OCI-LY7 (cell line): ENCODE results near the gene SERINC4. TPM values are rescaled to one million over a fixed set of nuclear protein-coding genes. Genes with fewer than 3 reads are reported as not detected.

Source experiments
- BruUV-seq: library from RNA; stranded (reverse); fragments of 400-500 nt; replicated peaks from 2 replicates; lab custom pipeline; 2021; lab: Mats Ljungman, UMichigan
- CTCF ChIA-PET: fragments of 300-600 bp; sonication (Branson Sonifier 250); formaldehyde crosslinking; loops from one replicate; lab custom pipeline; 2022; ENCODE audit warnings: antibody characterized with exemption; ENCODE audit not compliant: unreplicated experiment; lab: Charles Lee
- POLR2A ChIA-PET: fragments of 300-600 bp; sonication (Branson Sonifier 250); formaldehyde crosslinking; loops from one replicate; lab custom pipeline; 2022; ENCODE audit warnings: antibody characterized with exemption; lab: Charles Lee
- DNase-seq: peaks from one replicate; pipeline ENCODE4 v3.0.0-alpha.2; 2015; ENCODE audit warnings: low spot score
- H2AFZ ChIP-seq: fragments of 200-600 bp; sonication (generic), shearing (Covaris generic); 2 replicates; pipeline ENCODE4 v1.6.1; 2014; ENCODE audit warnings: mild to moderate bottlenecking, antibody characterized with exemption, low read length, moderate library complexity
- H3K27ac ChIP-seq: fragments of 200-600 bp; sonication (generic); 2 replicates; pipeline ENCODE4 v1.5.1; 2014; ENCODE audit warnings: mixed run types, low read depth, mild to moderate bottlenecking, moderate library complexity, low read length, inconsistent platforms; ENCODE audit not compliant: poor library complexity, severe bottlenecking
- H3K36me3 ChIP-seq: fragments of 200-600 bp; sonication (generic); 2 replicates; pipeline ENCODE4 v1.6.1; 2014; ENCODE audit warnings: mild to moderate bottlenecking, antibody characterized with exemption, low read length, moderate library complexity, mixed read lengths; ENCODE audit not compliant: insufficient read depth
- H3K4me1 ChIP-seq: fragments of 200-600 bp; sonication (generic); 2 replicates; pipeline ENCODE4 v1.5.1; 2014; ENCODE audit warnings: mild to moderate bottlenecking, low read length; ENCODE audit not compliant: insufficient read depth, poor library complexity, severe bottlenecking
- H3K4me2 ChIP-seq: fragments of 200-600 bp; sonication (generic); 2 replicates; pipeline ENCODE4 v1.6.1; 2014; ENCODE audit warnings: mild to moderate bottlenecking, low read length
- H3K4me3 ChIP-seq: fragments of 200-600 bp; sonication (generic); 2 replicates; pipeline ENCODE4 v1.5.1; 2014; ENCODE audit warnings: mild to moderate bottlenecking, low read depth, low read length; ENCODE audit not compliant: poor library complexity, severe bottlenecking
- H3K79me2 ChIP-seq: fragments of 200-600 bp; sonication (generic); 2 replicates; pipeline ENCODE4 v1.6.1; 2016; ENCODE audit warnings: low read depth, mild to moderate bottlenecking, low read length, moderate library complexity, mixed read lengths; ENCODE audit not compliant: insufficient read depth
- H3K9me2 ChIP-seq: fragments of 200-600 bp; sonication (generic); 2 replicates; pipeline ENCODE4 v1.6.1; 2016; ENCODE audit warnings: mild to moderate bottlenecking, low read length, mixed read lengths; ENCODE audit not compliant: insufficient read depth
- H3K9me3 ChIP-seq: fragments of 200-600 bp; sonication (generic); 2 replicates; pipeline ENCODE4 v1.6.1; 2014; ENCODE audit warnings: mild to moderate bottlenecking, mixed run types, low read length, mixed read lengths
- H4K20me1 ChIP-seq: fragments of 200-600 bp; sonication (generic); 2 replicates; pipeline ENCODE4 v1.6.1; 2014; ENCODE audit warnings: mild to moderate bottlenecking, antibody characterized with exemption, low read length, moderate library complexity, mixed read lengths; ENCODE audit not compliant: insufficient read depth
- EZH2phosphoT487 ChIP-seq: fragments of 200-600 bp; sonication (generic); IDR thresholded peaks from 2 replicates; pipeline ENCODE4 v1.6.1; 2018; ENCODE audit warnings: low read depth, borderline replicate concordance, mild to moderate bottlenecking, mixed run types, antibody characterized with exemption, low read length, moderate library complexity, mixed read lengths
- intact Hi-C: fragments of 100-400 bp; cut with micrococcal nuclease; formaldehyde crosslinking; loops from one replicate; pipeline ENCODE4 v1.10.0; 2022; ENCODE audit not compliant: unreplicated experiment
- total RNA-seq, 2 experiments: library from RNA; depleted of rRNA in 1 of 2; stranded (reverse); fragments of >200 nt in 1 of 2; shearing (Covaris generic) in 1 of 2; gene quantifications; 2 replicates each; pipeline ENCODE4 v1.2.3, GENCODE V29; 2014 to 2022
- TF ChIP-seq, protein P1 (sequence below): fragments of 200-600 bp; sonication (generic); conservative IDR thresholded peaks from 2 replicates; pipeline ENCODE4 v1.5.1; 2014; ENCODE audit warnings: mild to moderate bottlenecking, antibody characterized with exemption, low read length, moderate library complexity, mixed read lengths

SERINC4 gene
- total RNA-seq, 2 experiments from 2014 or later: 0.60 to 1.9 TPM

DNA sequence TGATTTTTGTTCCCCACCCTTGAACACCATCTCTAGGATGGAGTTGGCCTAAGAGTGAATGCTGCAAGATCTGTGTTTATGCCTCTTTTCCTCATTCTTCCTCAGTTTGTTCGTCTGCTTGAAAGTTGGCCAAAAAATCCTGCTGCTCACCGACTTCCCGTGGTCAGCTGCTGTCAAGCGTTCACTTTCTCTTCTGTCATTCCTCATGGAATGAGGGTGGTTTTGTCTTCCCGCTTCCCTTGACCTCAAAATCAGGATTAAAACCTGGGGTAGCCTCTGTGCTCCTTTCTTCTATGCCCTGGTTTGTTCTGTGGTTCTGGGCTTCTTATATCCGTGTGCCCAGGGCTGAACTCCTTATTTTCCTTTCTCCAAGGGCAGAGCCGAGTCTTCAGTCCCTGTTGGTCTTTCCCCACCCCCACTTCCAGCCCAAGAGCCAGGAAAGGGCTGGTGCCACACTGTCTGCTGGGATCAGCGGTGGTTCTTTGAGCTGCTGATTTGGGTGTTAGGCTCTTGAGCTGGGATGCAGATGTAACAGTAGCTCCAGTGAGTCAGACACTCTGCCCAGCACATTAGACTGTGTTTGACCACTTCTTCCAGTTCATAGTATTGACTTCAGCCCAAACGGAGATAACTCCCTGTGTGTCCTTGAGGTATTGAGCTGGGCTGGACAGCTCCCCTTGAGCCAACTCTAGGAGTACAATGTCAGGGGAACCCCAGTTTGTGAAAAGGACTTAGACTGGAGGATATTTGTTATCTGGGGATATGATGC is 5.6 kb downstream of the SERINC4 start:
- H3K4me1 ChIP-seq: peaks cover 87% of the 10 kb centered on the region
- H3K9me2 ChIP-seq: no peaks in the 10 kb centered on the region
- DNase-seq: no peak
- no TSS peak for BruUV-seq
- H4K20me1 ChIP-seq: peaks cover 17% of the 10 kb centered on the region
- no peaks in the 10 kb centered on the region for H3K9me3 ChIP-seq
- H3K4me3 ChIP-seq: peak overlapping the region; percentile 97
- ChIA-PET POLR2A (interaction anchor here (0.6 to 1.9 kb wide), 5 partner anchors 14 to 38 kb away, joined by 3 to 12 read pairs (median 5); partner anchors contain the start of genes ELL3 and MFAP1), CTCF (interaction anchor here (1.3 kb wide), 1 partner anchor 18 kb away, joined by 5 read pairs; the partner anchor contains the start of gene ELL3)
- H3K79me2 ChIP-seq: peaks cover 32% of the 10 kb centered on the region
- H3K27ac ChIP-seq: peak overlapping the region; percentile 97
- peaks cover 55% of the 10 kb centered on the region for H3K36me3 ChIP-seq
- H2AFZ ChIP-seq: no peak overlapping the region
- intact Hi-C loops: no loop called here
- peak overlapping the region; percentile 97 for H3K4me2 ChIP-seq
- TF ChIP-seq, protein P1, sequence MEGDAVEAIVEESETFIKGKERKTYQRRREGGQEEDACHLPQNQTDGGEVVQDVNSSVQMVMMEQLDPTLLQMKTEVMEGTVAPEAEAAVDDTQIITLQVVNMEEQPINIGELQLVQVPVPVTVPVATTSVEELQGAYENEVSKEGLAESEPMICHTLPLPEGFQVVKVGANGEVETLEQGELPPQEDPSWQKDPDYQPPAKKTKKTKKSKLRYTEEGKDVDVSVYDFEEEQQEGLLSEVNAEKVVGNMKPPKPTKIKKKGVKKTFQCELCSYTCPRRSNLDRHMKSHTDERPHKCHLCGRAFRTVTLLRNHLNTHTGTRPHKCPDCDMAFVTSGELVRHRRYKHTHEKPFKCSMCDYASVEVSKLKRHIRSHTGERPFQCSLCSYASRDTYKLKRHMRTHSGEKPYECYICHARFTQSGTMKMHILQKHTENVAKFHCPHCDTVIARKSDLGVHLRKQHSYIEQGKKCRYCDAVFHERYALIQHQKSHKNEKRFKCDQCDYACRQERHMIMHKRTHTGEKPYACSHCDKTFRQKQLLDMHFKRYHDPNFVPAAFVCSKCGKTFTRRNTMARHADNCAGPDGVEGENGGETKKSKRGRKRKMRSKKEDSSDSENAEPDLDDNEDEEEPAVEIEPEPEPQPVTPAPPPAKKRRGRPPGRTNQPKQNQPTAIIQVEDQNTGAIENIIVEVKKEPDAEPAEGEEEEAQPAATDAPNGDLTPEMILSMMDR: no peak
- no peak for TF ChIP-seq EZH2phosphoT487

DNA sequence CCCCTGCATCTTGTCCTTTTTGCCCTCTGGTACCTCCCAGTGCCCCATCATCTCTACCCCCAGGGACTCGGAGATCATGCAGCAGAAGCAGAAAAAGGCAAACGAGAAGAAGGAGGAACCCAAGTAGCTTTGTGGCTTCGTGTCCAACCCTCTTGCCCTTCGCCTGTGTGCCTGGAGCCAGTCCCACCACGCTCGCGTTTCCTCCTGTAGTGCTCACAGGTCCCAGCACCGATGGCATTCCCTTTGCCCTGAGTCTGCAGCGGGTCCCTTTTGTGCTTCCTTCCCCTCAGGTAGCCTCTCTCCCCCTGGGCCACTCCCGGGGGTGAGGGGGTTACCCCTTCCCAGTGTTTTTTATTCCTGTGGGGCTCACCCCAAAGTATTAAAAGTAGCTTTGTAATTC is 6.4 kb downstream of the SERINC4 start:
- TF ChIP-seq, protein P1: no peak
- no peak for TF ChIP-seq EZH2phosphoT487
- no peaks in the 10 kb centered on the region for H3K9me2 ChIP-seq
- H3K36me3 ChIP-seq: peaks cover 54% of the 10 kb centered on the region
- no peaks in the 10 kb centered on the region for H3K9me3 ChIP-seq
- no peak overlapping the region for H2AFZ ChIP-seq
- H3K4me2 ChIP-seq: peak overlapping the region; percentile 97
- peaks cover 32% of the 10 kb centered on the region for H3K79me2 ChIP-seq
- ChIA-PET CTCF (no interaction called here), POLR2A (interaction anchor here (1.1 to 6.1 kb wide), 5 partner anchors 8 to 39 kb away, joined by 3 to 47 read pairs (median 9); partner anchors contain the start of genes ELL3, MFAP1 and WDR76)
- H4K20me1 ChIP-seq: peaks cover 17% of the 10 kb centered on the region
- H3K27ac ChIP-seq: peak overlapping the region; percentile 97
- BruUV-seq: no TSS peak
- peaks cover 87% of the 10 kb centered on the region for H3K4me1 ChIP-seq
- intact Hi-C loops: no loop called here
- no peak for DNase-seq
- H3K4me3 ChIP-seq: peak overlapping the region; percentile 97
